Measurements from ENCODE around the gene ARID1B.

The ARID1B gene

GRCh38 chr6:156773935-156774852 lies 3.0 kb upstream of the ARID1B start:
- DNase-seq (ENCODE audit: low read depth) = no peak
- no peak overlapping the region for H3K4me3 ChIP-seq (ENCODE audit: low read depth, low read length)
- TF ChIP-seq, protein P1, sequence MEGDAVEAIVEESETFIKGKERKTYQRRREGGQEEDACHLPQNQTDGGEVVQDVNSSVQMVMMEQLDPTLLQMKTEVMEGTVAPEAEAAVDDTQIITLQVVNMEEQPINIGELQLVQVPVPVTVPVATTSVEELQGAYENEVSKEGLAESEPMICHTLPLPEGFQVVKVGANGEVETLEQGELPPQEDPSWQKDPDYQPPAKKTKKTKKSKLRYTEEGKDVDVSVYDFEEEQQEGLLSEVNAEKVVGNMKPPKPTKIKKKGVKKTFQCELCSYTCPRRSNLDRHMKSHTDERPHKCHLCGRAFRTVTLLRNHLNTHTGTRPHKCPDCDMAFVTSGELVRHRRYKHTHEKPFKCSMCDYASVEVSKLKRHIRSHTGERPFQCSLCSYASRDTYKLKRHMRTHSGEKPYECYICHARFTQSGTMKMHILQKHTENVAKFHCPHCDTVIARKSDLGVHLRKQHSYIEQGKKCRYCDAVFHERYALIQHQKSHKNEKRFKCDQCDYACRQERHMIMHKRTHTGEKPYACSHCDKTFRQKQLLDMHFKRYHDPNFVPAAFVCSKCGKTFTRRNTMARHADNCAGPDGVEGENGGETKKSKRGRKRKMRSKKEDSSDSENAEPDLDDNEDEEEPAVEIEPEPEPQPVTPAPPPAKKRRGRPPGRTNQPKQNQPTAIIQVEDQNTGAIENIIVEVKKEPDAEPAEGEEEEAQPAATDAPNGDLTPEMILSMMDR (conservative IDR thresholded peaks at IDR 0.05; ENCODE audit: low read depth, low read length) = no peak

DNA sequence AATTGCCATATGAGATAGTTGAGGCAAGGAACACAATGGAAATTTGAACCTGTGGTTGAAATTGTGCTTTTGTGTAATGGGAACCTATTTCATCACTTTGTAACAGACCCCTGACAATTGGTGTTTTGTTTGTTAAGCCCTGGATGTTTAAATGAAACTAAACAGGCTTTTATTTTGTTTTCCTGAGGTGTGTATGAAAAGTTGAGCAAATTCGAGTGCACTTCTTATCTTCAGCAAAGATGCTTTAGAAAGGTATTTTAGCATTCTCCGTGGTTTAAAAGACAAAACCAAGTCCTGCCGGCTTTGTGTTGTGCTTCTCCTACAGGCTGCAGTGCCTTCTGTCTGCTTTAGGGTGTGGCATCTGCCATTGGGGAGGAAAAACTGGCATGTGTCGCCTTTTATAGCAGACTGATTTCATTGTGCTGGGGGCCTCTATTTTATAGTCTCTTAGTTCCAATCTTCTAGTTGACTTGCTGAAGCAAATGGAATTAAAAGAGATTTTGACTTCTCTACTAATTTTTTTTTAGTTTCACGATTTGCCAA lies 2.2 kb upstream of the ARID1B start:
- DNase-seq (ENCODE audit: low read depth) = no peak
- TF ChIP-seq, protein P1 (conservative IDR thresholded peaks at IDR 0.05; ENCODE audit: low read depth, low read length) = no peak
- no peak overlapping the region for H3K4me3 ChIP-seq (ENCODE audit: low read depth, low read length)

- H3K4me3 ChIP-seq (ENCODE audit: low read depth, low read length) = no peak overlapping the region
- TF ChIP-seq, protein P1 (conservative IDR thresholded peaks at IDR 0.05; ENCODE audit: low read depth, low read length) = no peak
- no peak for DNase-seq (ENCODE audit: low read depth)
Measured at GRCh38 chr6:156775717-156776116, 1.5 kb upstream of the ARID1B start.

DNA sequence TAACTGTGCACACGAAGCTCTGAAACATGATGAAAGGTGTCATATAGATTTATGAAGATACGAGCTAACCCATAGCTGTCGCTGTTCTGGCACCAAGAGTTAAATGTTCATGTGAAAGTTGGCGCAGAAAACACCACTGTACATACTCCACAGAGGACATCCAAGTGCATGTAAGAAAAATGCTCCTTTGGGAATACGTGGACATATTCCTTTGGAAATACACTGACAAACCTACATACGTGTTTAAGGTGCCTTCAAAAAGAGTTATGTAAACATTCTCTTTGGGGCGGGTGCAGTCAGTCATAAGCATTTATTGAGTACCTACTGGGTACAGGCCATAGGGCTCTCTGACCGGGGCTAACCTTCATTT lies 723 bp upstream of the ARID1B start:
- peak; percentile 52 for DNase-seq (ENCODE audit: low read depth)
- TF ChIP-seq, protein P1 (conservative IDR thresholded peaks at IDR 0.05; ENCODE audit: low read depth, low read length) = no peak
- H3K4me3 ChIP-seq (ENCODE audit: low read depth, low read length) = peak overlapping the region; percentile 76

DNA sequence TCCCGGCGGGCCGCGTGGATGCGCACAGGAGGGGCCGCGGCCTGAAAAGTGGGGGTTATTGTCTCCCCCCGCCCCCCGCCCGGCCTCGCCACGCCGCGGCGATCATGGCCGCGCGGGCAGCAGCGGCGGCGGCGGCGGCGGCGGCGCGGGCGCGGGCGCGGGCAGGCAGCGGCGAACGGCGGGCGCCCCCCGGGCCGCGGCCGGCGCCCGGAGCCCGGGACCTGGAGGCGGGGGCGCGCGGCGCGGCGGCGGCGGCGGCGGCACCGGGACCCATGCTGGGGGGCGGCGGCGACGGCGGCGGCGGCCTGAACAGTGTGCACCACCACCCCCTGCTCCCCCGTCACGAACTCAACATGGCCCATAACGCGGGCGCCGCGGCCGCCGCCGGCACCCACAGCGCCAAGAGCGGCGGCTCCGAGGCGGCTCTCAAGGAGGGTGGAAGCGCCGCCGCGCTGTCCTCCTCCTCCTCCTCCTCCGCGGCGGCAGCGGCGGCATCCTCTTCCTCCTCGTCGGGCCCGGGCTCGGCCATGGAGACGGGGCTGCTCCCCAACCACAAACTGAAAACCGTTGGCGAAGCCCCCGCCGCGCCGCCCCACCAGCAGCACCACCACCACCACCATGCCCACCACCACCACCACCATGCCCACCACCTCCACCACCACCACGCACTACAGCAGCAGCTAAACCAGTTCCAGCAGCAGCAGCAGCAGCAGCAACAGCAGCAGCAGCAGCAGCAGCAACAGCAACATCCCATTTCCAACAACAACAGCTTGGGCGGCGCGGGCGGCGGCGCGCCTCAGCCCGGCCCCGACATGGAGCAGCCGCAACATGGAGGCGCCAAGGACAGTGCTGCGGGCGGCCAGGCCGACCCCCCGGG lies 637 bp downstream of the ARID1B start:
- H3K4me3 ChIP-seq (ENCODE audit: low read depth, low read length) = peak overlapping the region; percentile 76
- TF ChIP-seq, protein P1 (conservative IDR thresholded peaks at IDR 0.05; ENCODE audit: low read depth, low read length) = no peak
- peak; percentile 55 for DNase-seq (ENCODE audit: low read depth)

- peak overlapping the region; percentile 76 for H3K4me3 ChIP-seq (ENCODE audit: low read depth, low read length)
- DNase-seq (ENCODE audit: low read depth) = peak; percentile 45
- TF ChIP-seq, protein P1 (conservative IDR thresholded peaks at IDR 0.05; ENCODE audit: low read depth, low read length) = no peak
Measured at GRCh38 chr6:156778454-156779205, 1.5 kb downstream of the ARID1B start.

Measured in choroid plexus epithelial cell (primary cell).